GM19099 (cell line): ENCODE data around the gene ZNF205.

Source experiments
- POLR2A ChIP-seq: IDR thresholded peaks from 3 replicates; pipeline ENCODE4 v1.6.1; 2011; ENCODE audit warnings: low read depth; ENCODE audit not compliant: insufficient read length; ENCODE audit errors: extremely low read depth

Gene ZNF205

GRCh38 chr16:3112058-3112880 is at the start of gene ZNF205:
ZNF205 (plus strand) TSS chr16:3112586; CDS start chr16:3113431, 845 bp downstream.
- no peak for TF ChIP-seq POLR2A

GRCh38 chr16:3063625-3064386 is 48.6 kb upstream of the ZNF205 start:
- TF ChIP-seq POLR2A = no peak

- TF ChIP-seq POLR2A = peak; percentile 48
Measured at GRCh38 chr16:3065069-3065741, 47.2 kb upstream of the ZNF205 start, which contains the start of gene IL32. IL32 (plus strand) TSS chr16:3065640; CDS start chr16:3065812, 172 bp downstream.

- TF ChIP-seq POLR2A = no peak
Measured at GRCh38 chr16:3065742-3066439, 46.5 kb upstream of the ZNF205 start.

DNA sequence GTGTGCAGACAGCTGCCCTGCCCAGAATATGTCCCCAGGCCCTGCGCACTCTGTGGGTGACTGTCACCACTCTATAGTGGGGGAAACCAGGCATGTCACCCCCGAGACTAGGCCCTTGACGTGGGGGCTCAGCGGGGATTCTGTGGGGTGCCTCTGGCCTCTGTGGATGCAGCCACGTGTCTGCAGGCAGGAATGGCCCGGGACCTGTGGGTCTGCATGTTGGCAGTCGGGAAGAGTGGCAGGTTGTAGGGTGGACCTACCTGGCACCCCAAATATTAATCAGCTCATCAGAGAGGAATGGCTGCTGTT is 46.0 kb upstream of the ZNF205 start:
- no peak for TF ChIP-seq POLR2A

- TF ChIP-seq POLR2A = no peak
Measured at GRCh38 chr16:3068487-3068886, 43.9 kb upstream of the ZNF205 start.

- no peak for TF ChIP-seq POLR2A
Measured at GRCh38 chr16:3070608-3071111, 41.7 kb upstream of the ZNF205 start.

- no peak for TF ChIP-seq POLR2A
Measured at GRCh38 chr16:3071655-3072054, 40.7 kb upstream of the ZNF205 start.

DNA sequence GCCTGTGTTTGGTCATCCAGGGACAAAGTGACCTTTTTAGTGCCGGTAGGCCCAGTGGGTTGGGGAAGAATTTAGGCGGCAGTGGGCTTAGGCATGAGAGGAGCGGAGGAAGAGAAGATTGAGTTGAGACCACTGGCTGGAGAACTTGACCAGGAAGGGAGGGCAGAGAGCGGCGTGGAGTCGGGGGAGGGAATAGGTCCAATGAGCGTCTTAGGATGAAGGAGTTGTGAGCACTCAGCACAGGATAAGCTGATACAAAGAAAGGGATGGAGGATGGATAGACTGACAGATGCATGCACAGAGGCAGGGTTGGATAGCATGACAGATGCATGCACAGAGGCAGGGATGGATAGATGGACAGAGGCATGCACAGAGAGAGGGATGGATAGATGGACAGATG is 38.9 kb upstream of the ZNF205 start:
- no peak for TF ChIP-seq POLR2A

DNA sequence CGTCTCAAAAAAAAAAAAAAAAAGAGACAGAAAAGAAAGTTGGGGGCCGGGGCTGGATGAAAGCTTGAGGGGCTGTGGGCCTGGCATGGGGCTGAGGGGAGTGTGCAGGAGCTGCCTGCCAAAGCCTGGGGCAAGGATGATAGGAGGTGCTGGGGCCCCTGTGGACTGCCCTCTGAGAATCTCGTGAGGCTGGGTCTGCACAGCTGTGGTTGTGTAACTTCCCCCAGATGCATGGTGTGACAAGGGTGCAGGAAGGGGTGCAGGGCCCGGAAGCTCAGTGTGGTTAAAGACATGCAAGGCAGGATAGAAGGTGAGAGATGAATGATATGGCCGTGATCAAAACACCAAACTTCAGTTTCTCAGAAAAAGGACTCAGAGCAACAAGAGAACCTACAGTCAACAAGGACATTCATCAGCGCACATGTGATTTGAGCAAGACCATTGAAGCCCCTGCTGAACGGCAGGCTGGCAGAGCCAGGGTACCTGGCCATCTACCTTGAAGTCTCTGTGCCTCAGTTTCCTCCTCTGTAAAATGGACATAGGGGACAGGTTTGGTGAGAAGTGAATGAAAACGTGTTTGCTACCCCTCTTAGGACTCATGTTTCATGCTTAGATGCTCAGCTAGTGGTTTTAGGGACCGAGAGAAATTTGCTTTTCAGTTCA is 37.4 kb upstream of the ZNF205 start:
- TF ChIP-seq POLR2A = peak; percentile 35

DNA sequence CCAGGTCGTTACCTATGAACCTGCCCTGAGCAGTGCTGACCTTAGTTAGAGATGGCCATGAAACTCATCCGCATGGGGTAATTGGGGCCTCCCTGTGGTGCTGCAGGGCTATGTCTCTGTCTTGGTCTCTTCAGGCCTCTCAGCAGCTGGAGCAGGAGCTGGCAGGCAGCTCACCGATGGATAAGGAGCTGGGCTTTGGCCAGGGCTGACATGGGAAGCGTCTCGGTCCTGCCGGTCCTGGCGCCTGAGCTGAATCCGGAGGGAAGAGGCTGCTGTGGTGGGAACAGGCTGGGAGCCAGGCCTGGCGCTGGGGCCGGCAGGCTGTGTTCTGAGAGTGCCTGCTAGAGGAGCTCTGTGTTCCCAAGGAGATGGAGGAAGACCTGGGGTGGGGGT is 36.9 kb upstream of the ZNF205 start:
- TF ChIP-seq POLR2A = no peak

DNA sequence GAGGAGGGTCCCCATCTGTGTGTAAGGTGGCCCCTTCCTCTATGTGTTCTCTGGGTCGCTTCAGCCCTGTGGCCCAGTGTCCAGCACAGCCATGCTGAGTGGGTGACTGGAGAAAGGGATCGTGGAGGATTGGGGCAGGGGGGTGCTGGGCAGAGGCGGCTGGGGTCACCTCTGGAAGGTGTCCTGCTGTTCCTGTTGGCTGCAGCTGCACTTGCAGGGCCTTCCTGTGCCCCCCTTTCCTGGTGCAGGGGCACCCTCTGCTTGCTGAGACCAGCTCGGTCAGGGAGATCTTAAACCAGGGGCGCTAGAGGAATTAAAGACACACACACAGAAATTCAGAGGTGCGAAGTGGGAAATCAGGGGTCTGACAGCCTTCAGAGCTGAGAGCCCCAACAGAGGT is 35.8 kb upstream of the ZNF205 start:
- TF ChIP-seq POLR2A = no peak

DNA sequence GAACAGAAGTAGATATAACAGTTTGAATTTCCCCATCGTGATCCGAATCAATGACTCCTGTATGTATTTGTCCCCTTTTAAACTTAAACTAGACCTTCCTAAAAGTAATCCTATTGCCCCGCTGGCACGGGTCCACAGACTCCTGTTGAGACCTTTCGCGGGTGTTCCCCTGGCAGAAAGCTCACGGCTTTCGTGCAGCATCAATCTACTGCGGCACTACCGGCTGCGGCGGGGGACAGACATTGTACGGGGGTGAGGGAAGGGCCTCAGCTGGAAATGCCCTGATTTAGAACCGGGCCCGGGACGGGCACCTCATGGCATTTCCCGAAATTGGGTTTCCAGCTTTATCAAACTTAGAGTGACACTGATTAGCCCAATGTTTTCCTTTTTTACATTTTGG is 32.4 kb upstream of the ZNF205 start:
- no peak for TF ChIP-seq POLR2A

DNA sequence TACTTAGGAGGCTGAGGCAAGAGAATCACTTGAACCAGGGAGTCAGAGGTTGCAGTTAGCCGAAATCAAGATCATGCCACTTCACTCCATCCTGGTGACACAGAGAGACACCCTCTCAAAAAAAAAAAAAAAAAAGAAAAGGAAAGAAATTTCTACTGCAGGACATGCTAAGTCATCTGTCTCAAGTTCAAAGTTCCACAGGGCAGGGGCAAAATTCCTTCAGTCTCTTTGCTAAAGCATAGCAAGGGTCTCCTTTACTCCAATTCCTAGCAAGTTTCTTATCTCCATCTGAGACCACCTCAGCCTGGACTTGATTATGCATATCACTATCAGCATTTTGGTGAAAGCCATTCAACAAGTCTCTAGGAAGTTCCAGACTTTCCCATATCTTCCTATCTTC is 27.9 kb upstream of the ZNF205 start:
- TF ChIP-seq POLR2A = no peak
